Right lobe of liver (tissue), 4 donors: ENCODE results near the gene SF3B1.

Experiments used
- CTCF ChIP-seq, 4 donors: fragments of 200-600 bp in 3 of 4; fragments of 450-650 bp in 1 of 4; IDR thresholded peaks; one replicate each; pipeline versions ENCODE4 v1.5.1 to v1.8.0; 2016 to 2022; ENCODE audit warnings: antibody characterized with exemption in 4 of 4, mild to moderate bottlenecking in 2 of 4
- POLR2A ChIP-seq: fragments of 450-650 bp; IDR thresholded peaks from one replicate; pipeline ENCODE4 v1.6.1; 2017; ENCODE audit warnings: antibody characterized with exemption, mild to moderate bottlenecking
- donor health status: DM: no; HTN: no; CAD: no.
- donor health status: DM: no; HTN: no; CAD: no.
- donor health status: DM: no; HTN: yes; CAD: no.

GRCh38 chr2:197414515-197414914 lies 20.3 kb downstream of the SF3B1 start:
- no peak for TF ChIP-seq CTCF (IDR thresholded peaks at IDR 0.05)
- TF ChIP-seq POLR2A, result no peak
